MM.1S (cell line): Measurements from ENCODE around the gene NMRK1.

Experiments
- EZH2 ChIP-seq: fragments of 300-600 bp; sonication (generic); optimal IDR thresholded peaks from 2 replicates; pipeline ENCODE3; 2017; ENCODE audit warnings: low read depth, mild to moderate bottlenecking, antibody characterized with exemption, low read length, mixed read lengths
- TF ChIP-seq, protein P1 (sequence below): fragments of 300-600 bp; sonication (generic); IDR thresholded peaks from 2 replicates; pipeline ENCODE4 v1.5.1; 2016; ENCODE audit warnings: antibody characterized with exemption, low read length, mixed read lengths

DNA sequence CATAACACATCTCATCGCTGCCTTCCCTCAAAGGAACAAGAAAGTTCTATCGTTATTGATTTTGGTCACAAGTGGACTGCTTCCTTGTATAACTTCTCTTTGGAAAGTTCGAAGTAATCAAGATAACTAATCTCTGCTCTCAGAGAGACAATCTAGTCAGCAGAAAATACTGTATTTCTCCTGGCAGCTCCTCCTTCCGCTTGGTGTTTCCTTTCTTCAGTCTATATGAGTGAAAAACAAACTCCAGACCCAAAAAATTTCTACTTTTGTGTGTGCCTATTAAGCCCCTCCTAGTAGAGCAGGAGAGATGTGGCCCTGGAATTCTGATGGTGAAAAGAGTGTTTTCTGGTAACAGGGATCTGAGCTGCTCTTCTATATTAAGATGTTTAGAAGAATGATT is 24.8 kb upstream of the NMRK1 start:
- TF ChIP-seq, protein P1, sequence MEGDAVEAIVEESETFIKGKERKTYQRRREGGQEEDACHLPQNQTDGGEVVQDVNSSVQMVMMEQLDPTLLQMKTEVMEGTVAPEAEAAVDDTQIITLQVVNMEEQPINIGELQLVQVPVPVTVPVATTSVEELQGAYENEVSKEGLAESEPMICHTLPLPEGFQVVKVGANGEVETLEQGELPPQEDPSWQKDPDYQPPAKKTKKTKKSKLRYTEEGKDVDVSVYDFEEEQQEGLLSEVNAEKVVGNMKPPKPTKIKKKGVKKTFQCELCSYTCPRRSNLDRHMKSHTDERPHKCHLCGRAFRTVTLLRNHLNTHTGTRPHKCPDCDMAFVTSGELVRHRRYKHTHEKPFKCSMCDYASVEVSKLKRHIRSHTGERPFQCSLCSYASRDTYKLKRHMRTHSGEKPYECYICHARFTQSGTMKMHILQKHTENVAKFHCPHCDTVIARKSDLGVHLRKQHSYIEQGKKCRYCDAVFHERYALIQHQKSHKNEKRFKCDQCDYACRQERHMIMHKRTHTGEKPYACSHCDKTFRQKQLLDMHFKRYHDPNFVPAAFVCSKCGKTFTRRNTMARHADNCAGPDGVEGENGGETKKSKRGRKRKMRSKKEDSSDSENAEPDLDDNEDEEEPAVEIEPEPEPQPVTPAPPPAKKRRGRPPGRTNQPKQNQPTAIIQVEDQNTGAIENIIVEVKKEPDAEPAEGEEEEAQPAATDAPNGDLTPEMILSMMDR, result no peak
- no peak for TF ChIP-seq EZH2
